ENCODE data around the gene SLC9A9.

- TF ChIP-seq CTCF (IDR thresholded peaks at IDR 0.05) (no peak), POLR2AphosphoS5 (IDR thresholded peaks at IDR 0.05) (no peak), POLR2A (IDR thresholded peaks at IDR 0.05) (no peak)
Measured at GRCh38 chr3:143313025-143313892, 535.0 kb downstream of the SLC9A9 start.

Data from breast epithelium (tissue), 3 donors.